GM10266 (cell line): ENCODE results near the gene ARAP2.

Source experiments
- DNase-seq: peaks from one replicate; pipeline ENCODE4 v3.0.0; 2012; ENCODE audit errors: extremely low spot score
- TF ChIP-seq, protein P1 (sequence below): IDR thresholded peaks from 2 replicates; pipeline ENCODE4 v1.5.1; 2012; ENCODE audit warnings: mild to moderate bottlenecking, low read depth; ENCODE audit not compliant: control insufficient read depth, insufficient read depth; ENCODE audit errors: missing control alignments

Gene ARAP2

DNA sequence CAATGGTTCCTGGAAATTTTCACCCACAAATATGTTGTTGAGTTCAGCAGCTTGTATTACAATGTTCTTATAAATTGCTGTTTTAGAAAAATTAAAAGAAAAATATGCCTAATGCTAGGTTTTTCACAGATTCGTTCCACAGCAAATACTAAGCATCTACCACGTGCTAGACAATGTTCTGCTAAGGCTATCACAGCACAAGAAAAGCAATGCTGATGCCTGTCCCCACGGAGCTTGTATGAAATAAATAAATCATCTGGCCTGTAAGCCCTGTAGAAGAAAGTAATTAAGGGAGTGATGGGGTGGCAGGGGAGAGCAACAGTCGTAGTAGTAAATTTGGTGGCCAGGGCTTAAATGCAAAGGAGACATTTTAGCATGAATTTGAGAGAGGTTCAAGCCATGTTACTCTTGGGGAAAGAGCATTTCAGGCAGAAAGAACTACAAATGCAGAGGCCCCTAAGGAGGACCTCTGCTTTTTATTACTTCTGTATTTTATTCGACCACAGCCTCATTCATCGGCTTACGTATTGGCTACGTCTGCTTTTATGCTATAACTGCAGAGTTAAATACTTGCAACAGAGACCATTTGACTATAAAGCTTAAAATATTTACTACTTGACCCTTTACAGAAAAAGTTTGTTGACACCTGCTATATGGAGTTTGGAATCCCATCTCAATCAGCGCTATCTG is 36.3 kb downstream of the ARAP2 start:
- TF ChIP-seq, protein P1, sequence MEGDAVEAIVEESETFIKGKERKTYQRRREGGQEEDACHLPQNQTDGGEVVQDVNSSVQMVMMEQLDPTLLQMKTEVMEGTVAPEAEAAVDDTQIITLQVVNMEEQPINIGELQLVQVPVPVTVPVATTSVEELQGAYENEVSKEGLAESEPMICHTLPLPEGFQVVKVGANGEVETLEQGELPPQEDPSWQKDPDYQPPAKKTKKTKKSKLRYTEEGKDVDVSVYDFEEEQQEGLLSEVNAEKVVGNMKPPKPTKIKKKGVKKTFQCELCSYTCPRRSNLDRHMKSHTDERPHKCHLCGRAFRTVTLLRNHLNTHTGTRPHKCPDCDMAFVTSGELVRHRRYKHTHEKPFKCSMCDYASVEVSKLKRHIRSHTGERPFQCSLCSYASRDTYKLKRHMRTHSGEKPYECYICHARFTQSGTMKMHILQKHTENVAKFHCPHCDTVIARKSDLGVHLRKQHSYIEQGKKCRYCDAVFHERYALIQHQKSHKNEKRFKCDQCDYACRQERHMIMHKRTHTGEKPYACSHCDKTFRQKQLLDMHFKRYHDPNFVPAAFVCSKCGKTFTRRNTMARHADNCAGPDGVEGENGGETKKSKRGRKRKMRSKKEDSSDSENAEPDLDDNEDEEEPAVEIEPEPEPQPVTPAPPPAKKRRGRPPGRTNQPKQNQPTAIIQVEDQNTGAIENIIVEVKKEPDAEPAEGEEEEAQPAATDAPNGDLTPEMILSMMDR = no peak
- no peak for DNase-seq

DNA sequence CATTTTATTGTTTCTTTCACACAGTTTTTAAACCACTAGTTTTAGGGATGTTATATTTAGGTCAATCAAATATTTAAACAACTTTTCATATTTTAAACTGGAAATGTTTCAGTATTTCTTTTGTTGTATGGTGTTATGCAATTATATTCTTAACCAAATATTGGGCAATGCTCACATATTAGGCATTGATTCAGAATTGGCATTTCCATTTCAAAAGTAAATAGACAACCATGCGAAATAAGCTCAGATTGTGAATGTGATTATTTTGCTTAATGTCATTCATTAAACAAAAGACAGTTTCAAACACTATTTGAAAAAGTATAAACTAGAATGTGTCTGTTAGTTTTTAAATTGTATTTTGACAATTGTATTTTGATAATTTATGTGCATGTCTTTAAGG is 36.9 kb downstream of the ARAP2 start:
- TF ChIP-seq, protein P1 = no peak
- no peak for DNase-seq

DNA sequence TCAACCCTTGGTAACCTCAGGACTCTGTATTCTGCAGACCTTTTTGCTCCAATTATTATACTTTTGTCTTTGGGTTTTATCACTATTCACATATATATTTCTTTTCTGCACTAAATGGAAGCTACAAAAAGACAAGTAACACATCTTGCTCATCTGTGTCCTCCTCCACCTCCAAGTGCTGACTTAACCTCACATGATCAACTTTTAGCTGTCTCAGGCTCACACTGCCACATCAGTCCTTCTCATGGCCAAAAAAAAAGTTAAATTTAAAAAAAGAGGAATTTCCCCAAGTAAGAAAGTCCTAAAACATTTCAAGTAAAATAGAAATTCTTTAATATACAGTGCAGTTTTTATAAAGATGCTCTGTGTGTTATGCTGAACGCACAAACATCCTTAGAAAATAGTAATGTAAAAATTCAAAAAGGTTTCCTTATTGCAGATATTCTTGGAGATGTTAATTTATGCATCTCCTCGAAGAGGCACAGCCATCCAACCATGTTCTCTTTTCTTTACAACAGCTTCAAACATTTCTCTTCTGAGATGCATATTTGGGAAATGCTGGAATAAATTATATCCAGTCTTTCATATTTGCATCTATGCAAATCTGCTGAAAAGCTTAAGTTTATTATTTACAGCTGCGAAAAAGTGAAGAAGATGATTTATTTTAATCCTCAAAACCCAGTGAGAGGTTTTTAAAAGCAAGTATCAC is 37.6 kb downstream of the ARAP2 start:
- no peak for DNase-seq
- TF ChIP-seq, protein P1 = no peak

DNA sequence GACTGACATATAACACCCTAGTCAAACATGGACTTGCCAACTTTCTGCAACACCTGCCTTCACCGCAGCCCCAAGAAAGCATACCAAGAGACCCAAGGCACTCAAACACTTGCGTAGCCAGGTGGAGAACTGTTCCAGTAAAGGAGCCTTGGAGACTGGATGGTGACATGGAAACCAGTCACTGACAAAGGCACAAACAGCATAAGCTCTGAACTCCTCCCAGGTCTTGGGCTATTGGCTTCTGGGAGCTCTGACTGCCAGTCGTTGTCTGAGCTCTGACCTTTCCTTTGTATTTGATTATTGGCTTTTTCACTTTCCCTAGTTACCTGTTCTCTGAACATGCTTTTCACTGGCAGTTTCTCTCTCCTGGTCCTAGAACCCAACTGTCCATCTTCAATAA is 38.3 kb downstream of the ARAP2 start:
- DNase-seq = no peak

DNA sequence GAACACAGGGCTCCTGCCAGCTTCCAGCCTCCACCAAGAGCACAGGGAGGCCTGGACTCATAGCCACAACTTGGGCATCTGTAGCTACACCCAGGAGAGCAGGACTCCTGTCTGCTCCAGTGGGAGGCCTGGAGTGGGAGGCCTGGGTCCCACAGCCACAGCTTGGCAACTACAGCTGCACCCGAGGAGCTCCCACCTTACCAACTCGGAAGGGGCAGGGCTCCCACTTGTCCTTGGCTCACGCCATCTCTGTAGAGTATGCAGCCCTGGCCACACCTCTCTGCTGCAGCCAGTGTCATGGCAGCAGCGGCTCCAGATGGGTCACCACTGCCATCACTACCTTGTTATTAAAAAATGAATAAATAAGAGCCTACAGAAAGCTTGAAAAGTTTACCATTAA is 45.5 kb downstream of the ARAP2 start:
- TF ChIP-seq, protein P1 = no peak
- DNase-seq = no peak

More for the DNA sequence above, 38.3 kb downstream of the ARAP2 start:
- TF ChIP-seq, protein P1 = no peak

DNA sequence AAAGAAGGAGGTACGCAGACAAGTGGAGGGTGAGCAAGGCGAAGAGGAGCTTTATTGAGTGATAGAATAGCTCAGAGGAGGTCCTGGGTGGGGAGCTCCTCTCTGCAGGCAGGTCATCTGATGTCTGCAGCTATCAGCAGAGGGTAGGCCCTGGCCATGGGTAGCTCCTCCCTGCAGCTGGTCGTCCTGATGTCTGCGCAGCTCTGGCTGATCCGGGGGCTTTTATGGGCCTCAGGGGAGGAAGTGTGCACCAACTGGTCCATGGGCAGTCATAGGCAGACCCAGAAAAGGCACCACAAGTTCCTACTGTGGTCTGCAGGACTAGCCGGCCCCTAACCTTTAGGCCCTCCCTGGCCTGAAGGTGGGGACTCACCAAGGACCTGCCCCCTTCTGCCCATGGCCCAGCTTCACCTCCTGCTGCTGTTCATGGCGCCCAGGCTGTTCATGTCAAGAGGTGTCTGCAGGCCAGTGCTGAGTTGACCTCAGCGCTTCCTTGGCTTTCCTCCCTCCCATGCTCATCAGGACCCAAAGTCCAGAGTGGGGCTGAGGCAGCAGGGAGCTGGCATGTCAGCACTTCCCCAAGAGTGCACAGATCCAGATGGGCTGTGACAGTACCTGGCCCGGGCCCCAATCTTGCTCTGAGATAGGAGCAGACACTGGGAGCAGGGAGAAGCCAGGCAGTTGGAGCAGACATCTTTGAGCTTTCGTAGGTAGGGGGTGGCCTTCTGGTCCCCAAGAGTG is 46.1 kb downstream of the ARAP2 start:
- TF ChIP-seq, protein P1 = no peak
- no peak for DNase-seq
